ENCODE data around the gene BAG2. TPM values are rescaled to one million over a fixed set of nuclear protein-coding genes. Genes with fewer than 3 reads are reported as not detected.

BAG2 gene
- 2.1 and 2.7 TPM in 2 replicates for total RNA-seq

GRCh38 chr6:57172136-57173055 lies at the start of gene BAG2:
TSS of gene BAG2 (plus strand) at chr6:57172326. CDS start at chr6:57172698, 372 bp downstream.

DNA sequence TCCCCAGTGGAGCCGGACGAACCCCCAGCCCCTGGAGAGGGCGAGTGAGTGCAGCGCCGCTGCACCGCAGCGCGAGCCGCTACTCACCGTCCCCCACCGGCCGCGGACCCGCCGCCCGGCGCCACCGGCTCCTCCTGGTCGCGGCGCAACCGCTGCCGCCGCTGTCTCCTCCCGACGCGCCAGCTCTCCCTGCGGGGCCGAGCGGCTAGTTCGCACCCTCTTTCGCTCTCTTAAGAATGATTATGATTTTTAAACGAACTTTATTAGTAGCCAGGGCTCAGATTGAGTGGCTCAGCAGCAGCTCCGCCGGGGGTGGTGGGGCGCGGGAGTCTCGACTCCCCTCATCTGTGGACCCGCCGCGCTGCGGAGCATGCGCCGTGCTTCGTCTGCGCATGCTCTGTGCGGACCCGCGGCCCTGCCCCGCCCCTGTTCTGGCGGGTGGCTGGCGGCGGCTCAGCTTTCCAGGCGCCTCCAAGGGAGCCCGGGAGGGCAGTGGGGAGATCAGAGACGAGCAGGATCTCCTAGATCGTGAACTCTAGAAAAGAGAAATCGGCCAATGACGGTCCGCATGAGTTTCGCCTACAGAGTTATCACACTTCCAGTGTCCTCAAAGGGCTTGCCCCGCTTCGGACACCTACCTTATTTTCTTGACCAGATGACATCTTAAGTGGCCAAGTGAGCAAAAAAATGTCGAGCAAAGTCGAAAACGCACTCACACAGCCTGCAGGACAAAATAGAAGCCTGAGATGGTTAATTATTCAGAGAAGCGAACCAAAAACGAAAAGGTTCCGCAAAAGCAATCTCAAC lies 50.0 kb downstream of the BAG2 start, which contains the start of gene RAB23:
RAB23 (minus strand) TSS at position 372 of the 807 bp plus-strand sequence. CDS start 11,927 bp downstream, outside the sequence.

Other genes starting within 250 kb of the BAG2 start
- under 0.01 and 1.2 TPM in 2 replicates for gene BEND6, start 217.2 kb upstream of the BAG2 start, total RNA-seq
- gene KIAA1586, start 125.6 kb upstream of the BAG2 start, total RNA-seq, result 4.6 and 6.2 TPM in 2 replicates
- 48.0 and 52.2 TPM in 2 replicates for gene ZNF451, start 82.1 kb upstream of the BAG2 start, total RNA-seq
- gene RAB23, start 50.0 kb downstream of the BAG2 start, total RNA-seq, result 16.1 and 19.6 TPM in 2 replicates
- gene PRIM2, start 145.3 kb downstream of the BAG2 start, total RNA-seq, result 16.0 and 16.6 TPM in 2 replicates

Measured in tracheal epithelial cell (primary cell).